Tibial nerve (tissue), 3 donors: Measurements from ENCODE around the gene PFKFB4.

ENCODE experiments used
- POLR2A ChIP-seq, 2 donors: fragments of 450-650 bp; IDR thresholded peaks; one replicate each; pipeline ENCODE4 v1.6.1; 2017; ENCODE audit warnings: antibody characterized with exemption in 2 of 2, mild to moderate bottlenecking in 2 of 2, moderate library complexity in 2 of 2
- TF ChIP-seq, protein P1 (sequence below), 5 experiments: fragments of 200-600 bp in 3 of 5; fragments of 450-650 bp in 2 of 5; sonication (generic) in 3 of 5; IDR thresholded peaks; one replicate each; pipeline ENCODE4 v1.5.1; 2016 to 2019; ENCODE audit warnings: antibody characterized with exemption in 5 of 5, mild to moderate bottlenecking in 3 of 5, moderate library complexity in 2 of 5

- TF ChIP-seq, protein P1, sequence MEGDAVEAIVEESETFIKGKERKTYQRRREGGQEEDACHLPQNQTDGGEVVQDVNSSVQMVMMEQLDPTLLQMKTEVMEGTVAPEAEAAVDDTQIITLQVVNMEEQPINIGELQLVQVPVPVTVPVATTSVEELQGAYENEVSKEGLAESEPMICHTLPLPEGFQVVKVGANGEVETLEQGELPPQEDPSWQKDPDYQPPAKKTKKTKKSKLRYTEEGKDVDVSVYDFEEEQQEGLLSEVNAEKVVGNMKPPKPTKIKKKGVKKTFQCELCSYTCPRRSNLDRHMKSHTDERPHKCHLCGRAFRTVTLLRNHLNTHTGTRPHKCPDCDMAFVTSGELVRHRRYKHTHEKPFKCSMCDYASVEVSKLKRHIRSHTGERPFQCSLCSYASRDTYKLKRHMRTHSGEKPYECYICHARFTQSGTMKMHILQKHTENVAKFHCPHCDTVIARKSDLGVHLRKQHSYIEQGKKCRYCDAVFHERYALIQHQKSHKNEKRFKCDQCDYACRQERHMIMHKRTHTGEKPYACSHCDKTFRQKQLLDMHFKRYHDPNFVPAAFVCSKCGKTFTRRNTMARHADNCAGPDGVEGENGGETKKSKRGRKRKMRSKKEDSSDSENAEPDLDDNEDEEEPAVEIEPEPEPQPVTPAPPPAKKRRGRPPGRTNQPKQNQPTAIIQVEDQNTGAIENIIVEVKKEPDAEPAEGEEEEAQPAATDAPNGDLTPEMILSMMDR (IDR thresholded peaks at IDR 0.05) = peak in 2 of 5 experiments; percentile 11 to 49
- TF ChIP-seq POLR2A (IDR thresholded peaks at IDR 0.05) = no peak
Observed at GRCh38 chr3:48507256-48508061, 49.1 kb downstream of the PFKFB4 start.
